GM21381 (cell line): ENCODE results near the gene IL17RE.
"Not testable (repeated sequence)": the region's sequence is repeated elsewhere in the genome, so short reads cannot be mapped to it uniquely, and the experiment has no call there.

Source experiments
- ATAC-seq: cut with Tn5 transposase; IDR thresholded peaks from one replicate; pipeline ENCODE4 v1.9.1; 2021; ENCODE audit warnings: mild to moderate bottlenecking, moderate library complexity; ENCODE audit not compliant: unreplicated experiment

Gene IL17RE

GRCh38 chr3:9932843-9933560, 30.4 kb downstream of the IL17RE start:
- peak; percentile 69 for ATAC-seq

- ATAC-seq: peak; percentile 88
Measured at GRCh38 chr3:9933561-9934234, 31.1 kb downstream of the IL17RE start, which contains the start of gene CRELD1. Gene CRELD1 (plus strand): TSS chr3:9933834. CDS start chr3:9934439, 605 bp downstream.

- ATAC-seq: no peak
Measured at GRCh38 chr3:9934235-9934621, 31.6 kb downstream of the IL17RE start.

- ATAC-seq: no peak
Measured at GRCh38 chr3:9934993-9935392, 32.3 kb downstream of the IL17RE start.

GRCh38 chr3:9935966-9936510, 33.4 kb downstream of the IL17RE start:
- no peak for ATAC-seq

- no peak for ATAC-seq
Measured at GRCh38 chr3:9937486-9938238, 35.0 kb downstream of the IL17RE start.

GRCh38 chr3:9938966-9939365, 36.3 kb downstream of the IL17RE start:
- no peak for ATAC-seq

- not testable (repeated sequence) for ATAC-seq
Measured at GRCh38 chr3:9939906-9940305, 37.3 kb downstream of the IL17RE start.

- ATAC-seq: no peak
Measured at GRCh38 chr3:9940746-9941145, 38.1 kb downstream of the IL17RE start.

GRCh38 chr3:9942164-9942563, 39.5 kb downstream of the IL17RE start:
- no peak for ATAC-seq

- no peak for ATAC-seq
Measured at GRCh38 chr3:9942934-9943690, 40.5 kb downstream of the IL17RE start.

GRCh38 chr3:9944271-9944670, 41.6 kb downstream of the IL17RE start:
- ATAC-seq: no peak

- ATAC-seq: no peak
Measured at GRCh38 chr3:9945358-9945757, 42.7 kb downstream of the IL17RE start.

- no peak for ATAC-seq
Measured at GRCh38 chr3:9946112-9947024, 43.7 kb downstream of the IL17RE start.

GRCh38 chr3:9947025-9947995, 44.7 kb downstream of the IL17RE start:
- no peak for ATAC-seq

- ATAC-seq: no peak
Measured at GRCh38 chr3:9948586-9948985, 45.9 kb downstream of the IL17RE start.

- ATAC-seq: no peak
Measured at GRCh38 chr3:9949115-9949514, 46.5 kb downstream of the IL17RE start.

- no peak for ATAC-seq
Measured at GRCh38 chr3:9949626-9950025, 47.0 kb downstream of the IL17RE start.

GRCh38 chr3:9951126-9951525, 48.5 kb downstream of the IL17RE start:
- no peak for ATAC-seq
